Lower lobe of right lung (tissue), 2 donors: Measurements from ENCODE around the gene PER2. TPM values are rescaled to one million over a fixed set of nuclear protein-coding genes. Genes with fewer than 3 reads are reported as not detected.
"Not testable (repeated sequence)": the region's sequence is repeated elsewhere in the genome, so short reads cannot be mapped to it uniquely, and the experiment has no call there.

Source experiments
- ATAC-seq, 2 donors: fragments of 200-7000 bp; cut with Tn5 transposase; one replicate each; pipeline ENCODE4 v1.9.1; 2020 to 2022; ENCODE audit warnings: mild to moderate bottlenecking in 2 of 2, moderate library complexity in 2 of 2
- DNase-seq: peaks from one replicate; pipeline ENCODE4 v3.0.0-alpha.2; 2020
- H3K27ac ChIP-seq: fragments of 200-600 bp; one replicate; pipeline ENCODE4 v1.8.0; 2022
- H3K27me3 ChIP-seq: fragments of 200-600 bp; one replicate; pipeline ENCODE4 v1.8.0; 2022; ENCODE audit warnings: low read depth
- H3K36me3 ChIP-seq: fragments of 200-600 bp; one replicate; pipeline ENCODE4 v1.8.0; 2022; ENCODE audit warnings: mild to moderate bottlenecking
- H3K4me1 ChIP-seq: fragments of 200-600 bp; one replicate; pipeline ENCODE4 v1.8.0; 2022
- H3K4me3 ChIP-seq: fragments of 200-600 bp; one replicate; pipeline ENCODE4 v1.8.0; 2022; ENCODE audit warnings: mild to moderate bottlenecking
- H3K9me3 ChIP-seq: fragments of 200-600 bp; one replicate; pipeline ENCODE4 v1.8.0; 2022
- CTCF ChIP-seq: fragments of 200-600 bp; IDR thresholded peaks from one replicate; pipeline ENCODE4 v1.8.0; 2022; ENCODE audit warnings: antibody characterized with exemption, mild to moderate bottlenecking
- intact Hi-C: fragments of 100-400 bp; cut with DNase I; formaldehyde crosslinking; loops from one replicate; pipeline ENCODE4 v1.11.0; 2022
- total RNA-seq: library from RNA; stranded (reverse); fragmentation: NEBNext Ultra II Directional; extraction: Animal tissue kit (Norgen Biotek cat#: 25700); gene quantifications from one replicate; pipeline ENCODE4 v1.2.1, GENCODE V29; 2021
- donor health status: DM: no; HTN: yes; CAD: no; lungs with severe emphysema.

Gene PER2
- total RNA-seq, 1 donor from 2014 or later = 24.9 TPM

- Histone ChIP-seq H3K36me3 (no peaks in the 10 kb centered on the region), H3K9me3 (no peaks in the 10 kb centered on the region), H3K27ac (no peak overlapping the region), H3K4me1 (peaks cover 8% of the 10 kb centered on the region), H3K4me3 (no peak overlapping the region), H3K27me3 (no peaks in the 10 kb centered on the region)
- TF ChIP-seq CTCF = no peak
- intact Hi-C loops = no loop called here
- ATAC-seq (no peak), DNase-seq (no peak)
These were observed 26.7 kb upstream of the PER2 start for GRCh38 chr2:238315031-238315595.

- Histone ChIP-seq H3K27ac (no peak overlapping the region), H3K36me3 (no peaks in the 10 kb centered on the region), H3K4me3 (no peak overlapping the region), H3K27me3 (no peaks in the 10 kb centered on the region), H3K9me3 (no peaks in the 10 kb centered on the region), H3K4me1 (peaks cover 4% of the 10 kb centered on the region)
- intact Hi-C loops = no loop called here
- DNase-seq = no peak
- ATAC-seq = no peak
- no peak for TF ChIP-seq CTCF
These were observed 26.2 kb upstream of the PER2 start for GRCh38 chr2:238314576-238314975.

GRCh38 chr2:238313991-238314350, 25.6 kb upstream of the PER2 start:
- H3K9me3 ChIP-seq = no peaks in the 10 kb centered on the region
- TF ChIP-seq CTCF = no peak
- H3K4me3 ChIP-seq = no peak overlapping the region
- H3K4me1 ChIP-seq = no peaks in the 10 kb centered on the region
- no peaks in the 10 kb centered on the region for H3K27me3 ChIP-seq
- DNase-seq (no peak), ATAC-seq (no peak)
- H3K36me3 ChIP-seq = no peaks in the 10 kb centered on the region
- intact Hi-C loops = no loop called here
- H3K27ac ChIP-seq = no peak overlapping the region

GRCh38 chr2:238313289-238313990, 25.0 kb upstream of the PER2 start:
- Histone ChIP-seq H3K27me3 (no peaks in the 10 kb centered on the region), H3K4me3 (no peak overlapping the region), H3K9me3 (no peaks in the 10 kb centered on the region), H3K4me1 (no peaks in the 10 kb centered on the region), H3K27ac (no peak overlapping the region), H3K36me3 (no peaks in the 10 kb centered on the region)
- ATAC-seq = no peak
- TF ChIP-seq CTCF = no peak
- intact Hi-C loops = no loop called here
- DNase-seq = no peak

- DNase-seq, H3K9me3 ChIP-seq, H3K4me1 ChIP-seq, H3K36me3 ChIP-seq, H3K4me3 ChIP-seq, H3K27me3 ChIP-seq, H3K27ac ChIP-seq, ATAC-seq, intact Hi-C loops: not testable (repeated sequence)
These were observed 22.3 kb upstream of the PER2 start for GRCh38 chr2:238310721-238311120.

GRCh38 chr2:238308177-238308576, 19.8 kb upstream of the PER2 start:
- intact Hi-C loops = no loop called here
- Histone ChIP-seq H3K9me3 (no peaks in the 10 kb centered on the region), H3K27ac (no peak overlapping the region), H3K4me3 (no peak overlapping the region), H3K36me3 (no peaks in the 10 kb centered on the region), H3K27me3 (no peaks in the 10 kb centered on the region), H3K4me1 (no peaks in the 10 kb centered on the region)
- DNase-seq (no peak), ATAC-seq (no peak)
- no peak for TF ChIP-seq CTCF
